Measurements from ENCODE around the gene RTN4R.

DNA sequence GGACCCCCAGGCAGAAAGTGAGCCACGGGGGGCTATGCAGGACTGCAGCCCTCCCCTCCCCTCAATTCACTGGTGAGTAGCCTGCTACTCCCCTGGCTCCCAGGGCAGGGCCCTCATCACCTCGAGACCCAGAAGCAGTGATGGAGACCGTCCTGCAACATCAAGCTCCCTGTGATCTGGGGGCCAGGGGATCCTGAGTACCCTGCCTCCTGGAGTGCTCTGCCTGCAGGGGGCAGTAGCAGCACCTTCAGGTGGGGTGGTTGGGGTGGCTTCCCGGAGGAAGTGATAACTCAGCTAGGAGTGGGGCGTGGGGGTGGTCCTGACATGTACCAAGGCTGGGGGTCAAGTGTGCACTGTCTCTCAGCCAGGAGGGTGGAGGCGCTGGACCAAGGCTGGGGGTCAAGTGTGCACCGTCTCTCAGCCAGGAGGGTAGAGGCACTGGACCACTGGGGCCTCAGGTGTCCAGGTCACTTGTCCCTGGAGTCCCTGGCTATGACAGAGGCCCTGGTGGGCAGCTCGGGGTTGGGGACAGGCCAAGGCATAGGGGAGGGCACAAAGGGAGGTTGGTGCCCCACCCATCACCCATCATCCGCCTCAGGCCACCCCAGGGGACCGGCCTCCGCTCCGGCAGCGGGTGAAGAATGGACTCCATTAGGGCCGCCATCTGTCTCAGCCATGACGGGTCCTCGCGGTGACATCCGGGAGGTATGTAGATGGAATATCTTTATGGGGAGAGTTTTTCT, 9.4 kb downstream of the RTN4R start:
- peak in 1 of 5 experiments; percentile 20 for TF ChIP-seq CTCF (IDR thresholded peaks at IDR 0.05 in 4 of 5, conservative IDR thresholded peaks at IDR 0.05 in 1 of 5)
- TF ChIP-seq POLR2A (IDR thresholded peaks at IDR 0.05) = no peak
